ES-I3 (cell line): ENCODE data around the gene PTGIR.
"Not testable (repeated sequence)": the region's sequence is repeated elsewhere in the genome, so short reads cannot be mapped to it uniquely, and the experiment has no call there.

Experiments
- H3K36me3 ChIP-seq: 2 replicates; pipeline ENCODE4 v1.6.1; 2013; ENCODE audit warnings: mild to moderate bottlenecking, low read length, control low read depth, moderate library complexity; ENCODE audit not compliant: insufficient read depth
- H3K4me1 ChIP-seq: 2 replicates; pipeline ENCODE4 v1.6.1; 2013; ENCODE audit warnings: mild to moderate bottlenecking, control low read depth, low read length; ENCODE audit not compliant: insufficient read depth
- H3K9ac ChIP-seq: 2 replicates; pipeline ENCODE4 v1.6.1; 2013; ENCODE audit warnings: low read depth, mild to moderate bottlenecking, low read length, moderate library complexity
- H3K9me3 ChIP-seq: 2 replicates; pipeline ENCODE4 v1.6.1; 2013; ENCODE audit warnings: mild to moderate bottlenecking, low read length, moderate library complexity; ENCODE audit not compliant: control insufficient read depth, insufficient read depth

The PTGIR gene

DNA sequence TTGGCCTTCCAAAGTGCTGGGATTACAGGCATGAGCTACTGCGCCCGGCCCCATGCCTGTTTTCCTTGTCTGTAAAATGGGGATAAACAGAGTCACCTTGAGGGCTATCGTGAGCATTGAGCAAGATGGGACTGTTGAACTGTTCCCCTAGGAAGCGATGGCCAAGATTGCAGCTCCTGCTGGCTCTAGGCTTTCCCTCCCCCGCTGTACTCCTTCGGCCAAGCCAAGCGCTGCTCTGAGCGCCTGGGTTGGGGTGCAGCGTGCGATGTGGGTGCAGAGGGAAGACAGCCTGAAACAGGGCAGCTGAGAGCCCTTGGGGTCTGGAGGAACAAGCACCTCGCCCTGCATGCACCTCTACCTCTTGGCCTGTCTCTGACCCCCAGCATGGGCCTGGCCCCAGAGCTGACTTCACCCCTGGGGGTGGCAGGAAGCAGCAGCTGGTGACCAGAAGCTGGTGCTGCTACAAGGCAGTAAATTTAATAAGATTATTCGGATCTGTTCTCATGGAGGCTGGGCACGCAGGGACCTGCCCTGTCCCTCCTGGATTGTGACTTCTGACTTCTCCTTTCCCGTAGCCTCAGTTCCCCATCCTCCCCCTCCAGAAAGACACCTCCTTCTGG lies 5.8 kb upstream of the PTGIR start:
- Histone ChIP-seq H3K4me1 (peaks cover 23% of the 10 kb centered on the region), H3K9me3 (no peaks in the 10 kb centered on the region), H3K36me3 (no peaks in the 10 kb centered on the region), H3K9ac (no peak overlapping the region)

DNA sequence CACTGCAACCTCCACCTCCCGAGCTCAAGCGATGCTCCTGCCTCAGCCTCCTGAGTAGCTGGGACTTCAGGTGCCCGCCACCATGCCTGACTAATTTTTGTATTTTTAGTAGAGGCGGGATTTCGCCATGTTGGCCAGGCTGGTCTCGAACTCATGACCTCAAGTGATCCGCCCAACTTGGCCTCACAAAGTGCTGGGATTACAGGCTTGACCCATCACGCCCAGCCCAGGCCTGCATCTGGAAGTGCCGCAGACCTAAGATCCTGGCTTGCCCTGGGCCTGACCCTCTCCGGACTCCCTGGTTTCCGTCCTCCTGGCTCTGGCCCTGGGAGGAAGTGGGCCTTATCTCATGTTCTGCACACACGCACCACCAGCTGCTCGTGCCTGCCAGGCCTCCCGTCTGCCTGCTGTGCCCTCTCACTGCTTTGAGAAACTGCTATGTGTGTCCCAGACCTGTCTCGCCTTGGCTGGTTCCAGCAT lies 4.7 kb upstream of the PTGIR start:
- no peak overlapping the region for H3K9ac ChIP-seq
- H3K4me1 ChIP-seq, result peaks cover 34% of the 10 kb centered on the region
- H3K9me3 ChIP-seq, result no peaks in the 10 kb centered on the region
- H3K36me3 ChIP-seq, result no peaks in the 10 kb centered on the region

DNA sequence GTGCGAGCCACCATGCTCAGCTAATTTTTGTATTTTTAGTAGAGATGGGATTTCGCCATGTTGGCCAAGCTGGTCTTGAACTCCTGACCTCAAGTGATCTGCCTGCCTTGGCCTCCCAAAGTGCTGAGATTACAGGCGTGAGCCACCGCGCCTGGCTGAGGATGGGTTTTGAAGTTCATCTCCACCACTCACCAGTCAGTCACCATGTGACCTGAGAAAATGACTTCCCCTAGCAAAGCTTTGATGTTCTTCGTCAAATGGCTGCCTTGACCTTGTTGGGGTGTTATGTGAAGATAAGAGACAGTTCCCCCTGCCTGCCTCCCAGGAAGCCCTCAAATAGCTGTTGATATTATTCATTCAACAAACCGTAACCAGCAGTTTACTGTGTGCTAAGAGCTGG lies 4.1 kb upstream of the PTGIR start:
- not testable (repeated sequence) for H3K36me3 ChIP-seq, H3K9me3 ChIP-seq, H3K9ac ChIP-seq
- peaks cover 34% of the 10 kb centered on the region for H3K4me1 ChIP-seq

DNA sequence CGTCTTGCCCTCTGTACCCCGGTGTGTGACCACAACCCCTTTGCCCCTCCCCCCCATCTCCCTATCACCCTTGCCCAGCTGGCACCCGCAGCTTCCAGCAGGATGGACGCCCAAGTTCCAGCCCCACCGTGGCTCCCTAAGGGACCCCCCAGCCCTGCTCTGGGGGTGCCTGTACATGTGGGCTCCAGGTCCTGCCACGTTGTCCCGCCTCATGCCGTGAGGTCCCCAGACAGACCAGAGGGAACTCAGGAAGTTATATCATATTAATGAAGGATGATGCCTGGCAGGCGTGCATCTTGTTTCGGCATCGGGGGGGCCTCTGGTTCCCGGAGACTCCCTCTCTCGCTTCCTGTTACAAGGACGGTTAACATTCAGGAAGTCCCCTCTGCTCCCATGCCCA lies 1.6 kb upstream of the PTGIR start:
- Histone ChIP-seq H3K9me3 (no peaks in the 10 kb centered on the region), H3K4me1 (peaks cover 21% of the 10 kb centered on the region), H3K9ac (no peak overlapping the region), H3K36me3 (no peaks in the 10 kb centered on the region)

DNA sequence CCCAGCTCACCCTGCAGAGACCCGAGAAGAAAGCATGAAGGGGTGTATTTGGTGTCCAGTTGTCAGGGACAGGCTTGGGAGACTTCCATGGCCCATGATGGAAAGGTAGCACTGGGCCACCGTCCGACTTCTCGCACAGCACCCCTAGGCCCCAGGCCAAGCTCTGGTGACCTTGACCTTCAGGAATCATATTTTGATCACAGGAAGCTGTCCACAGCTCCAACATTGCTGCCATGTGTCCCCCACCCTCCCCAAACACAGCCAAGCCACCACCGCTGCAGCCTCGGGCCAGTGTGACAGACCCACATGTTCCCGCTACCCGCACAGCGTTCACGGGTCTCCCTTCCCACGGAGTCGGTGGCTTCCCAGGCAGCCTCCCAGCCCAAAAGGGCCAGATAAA lies 842 bp upstream of the PTGIR start:
- peaks cover 19% of the 10 kb centered on the region; the same call in 1 of the 2 replicates for H3K4me1 ChIP-seq
- no peak overlapping the region for H3K9ac ChIP-seq
- H3K36me3 ChIP-seq, result no peaks in the 10 kb centered on the region
- H3K9me3 ChIP-seq, result no peaks in the 10 kb centered on the region

DNA sequence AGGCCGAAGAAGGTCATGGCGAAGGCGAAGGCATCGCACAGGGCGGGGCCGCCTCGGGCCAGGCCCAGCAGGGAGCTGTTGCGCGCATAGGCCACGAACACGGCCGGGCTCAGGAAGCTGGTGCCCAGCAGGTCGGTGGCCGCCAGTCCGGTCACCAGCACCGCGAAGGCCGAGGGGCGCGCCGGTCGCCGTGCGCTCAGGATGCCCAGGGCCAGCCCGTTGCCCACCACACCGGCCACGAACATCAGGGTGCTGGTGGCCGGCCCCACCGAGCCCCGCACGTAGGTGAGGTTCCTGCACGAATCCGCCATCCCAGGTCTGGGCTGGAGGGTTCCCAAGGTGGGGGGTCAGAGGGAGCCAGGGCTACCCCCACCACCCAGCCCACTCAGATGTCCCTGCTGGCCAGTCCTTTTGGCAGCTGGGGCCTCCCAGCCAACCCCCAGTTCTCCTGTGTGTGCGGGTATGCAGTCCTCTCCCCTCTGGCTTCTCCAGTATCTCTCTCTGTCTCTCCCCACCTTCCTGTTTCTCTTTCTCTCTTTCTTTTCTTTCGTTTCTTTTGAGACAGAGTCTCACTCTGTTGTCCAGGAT lies 880 bp downstream of the PTGIR start:
- no peak overlapping the region for H3K9ac ChIP-seq
- H3K36me3 ChIP-seq, result no peaks in the 10 kb centered on the region
- no peaks in the 10 kb centered on the region for H3K9me3 ChIP-seq
- H3K4me1 ChIP-seq, result peaks cover 17% of the 10 kb centered on the region; the same call in 1 of the 2 replicates

DNA sequence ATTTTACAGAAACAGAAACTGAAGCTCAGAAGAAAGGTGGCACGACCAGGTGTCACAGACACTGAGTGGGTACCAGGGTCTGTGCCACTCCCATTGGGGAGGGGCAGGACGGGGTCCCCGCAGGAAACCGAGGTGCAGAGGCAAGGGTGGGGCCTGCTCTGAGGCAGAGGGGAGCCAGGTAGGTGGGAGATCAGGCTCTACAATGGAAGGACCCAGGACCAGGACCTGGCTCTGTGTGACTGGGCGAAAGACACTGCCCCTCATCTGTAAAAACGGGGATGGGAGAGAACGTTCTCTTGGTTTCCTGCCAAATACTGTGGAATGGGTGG lies 2.8 kb downstream of the PTGIR start:
- no peak overlapping the region for H3K9ac ChIP-seq
- H3K4me1 ChIP-seq, result peaks cover 17% of the 10 kb centered on the region; the same call in 1 of the 2 replicates
- H3K36me3 ChIP-seq, result no peaks in the 10 kb centered on the region
- no peaks in the 10 kb centered on the region for H3K9me3 ChIP-seq

DNA sequence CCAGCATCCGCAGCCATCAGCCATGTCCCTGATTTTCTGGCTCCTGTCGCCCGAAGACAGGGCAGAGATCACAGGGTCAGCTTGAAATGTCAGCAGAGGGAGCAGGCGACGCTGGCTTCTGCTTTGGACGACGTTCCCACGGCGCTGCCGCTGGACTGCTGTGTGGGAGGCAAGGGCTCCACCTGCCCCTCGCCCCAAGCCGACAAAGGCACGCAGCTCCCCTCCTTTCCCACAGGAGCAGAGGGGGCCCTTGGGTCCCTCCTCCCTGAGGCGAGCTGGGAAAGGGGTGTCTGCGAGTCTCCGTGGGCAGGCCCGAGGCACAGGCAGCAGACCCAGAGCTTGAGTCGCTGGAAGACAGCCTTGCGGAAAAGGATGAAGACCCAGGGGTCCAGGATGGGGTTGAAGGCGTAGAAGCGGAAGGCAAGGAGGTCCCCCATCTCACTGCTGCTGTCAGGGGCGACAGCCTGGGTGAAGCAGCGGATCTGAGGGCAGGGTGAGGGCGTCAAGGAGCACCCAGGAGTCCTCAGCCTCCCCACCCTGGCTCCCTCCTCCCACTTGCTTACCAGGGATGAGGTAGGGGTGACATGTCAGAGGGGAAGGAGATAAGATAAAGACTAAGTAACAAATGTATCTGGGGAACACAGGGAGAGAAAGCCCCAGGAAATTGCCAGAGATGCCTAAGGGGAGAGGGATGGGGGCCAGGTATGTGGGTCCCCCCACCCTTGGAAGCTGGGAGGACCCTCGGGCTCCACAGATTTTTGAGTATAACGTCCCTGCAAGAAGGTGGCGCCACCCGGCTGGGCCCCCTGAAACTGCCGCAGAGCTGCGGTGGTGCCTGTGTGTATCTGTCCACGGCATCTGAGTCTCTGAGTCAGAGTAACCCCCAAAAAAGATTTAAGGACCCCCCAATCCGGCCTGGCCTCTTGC lies 3.4 kb downstream of the PTGIR start:
- no peak overlapping the region for H3K9ac ChIP-seq
- H3K36me3 ChIP-seq, result no peaks in the 10 kb centered on the region
- H3K4me1 ChIP-seq, result peaks cover 17% of the 10 kb centered on the region; the same call in 1 of the 2 replicates
- H3K9me3 ChIP-seq, result no peaks in the 10 kb centered on the region

DNA sequence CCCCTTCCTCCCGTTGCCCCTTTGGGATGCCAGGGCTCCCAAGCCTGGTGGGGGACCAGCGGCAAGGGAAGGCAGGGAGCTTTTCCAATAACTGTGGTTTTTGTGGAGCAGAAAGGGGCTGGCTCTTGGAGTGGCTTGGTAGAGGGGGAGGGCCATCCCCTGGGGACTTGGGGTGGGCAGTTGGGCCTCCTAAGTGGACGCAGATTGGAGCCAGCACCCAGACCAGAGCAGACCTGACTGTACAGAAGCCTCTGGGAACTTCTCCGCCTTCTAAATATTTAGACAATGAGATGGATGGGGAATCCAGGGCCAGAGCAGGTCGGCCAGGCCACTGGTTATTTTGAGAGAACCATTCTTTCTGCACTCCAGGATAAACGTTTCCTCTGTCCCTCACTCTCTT lies 4.2 kb downstream of the PTGIR start:
- no peaks in the 10 kb centered on the region for H3K9me3 ChIP-seq
- no peak overlapping the region for H3K9ac ChIP-seq
- no peaks in the 10 kb centered on the region for H3K36me3 ChIP-seq
- H3K4me1 ChIP-seq, result peaks cover 17% of the 10 kb centered on the region; the same call in 1 of the 2 replicates

DNA sequence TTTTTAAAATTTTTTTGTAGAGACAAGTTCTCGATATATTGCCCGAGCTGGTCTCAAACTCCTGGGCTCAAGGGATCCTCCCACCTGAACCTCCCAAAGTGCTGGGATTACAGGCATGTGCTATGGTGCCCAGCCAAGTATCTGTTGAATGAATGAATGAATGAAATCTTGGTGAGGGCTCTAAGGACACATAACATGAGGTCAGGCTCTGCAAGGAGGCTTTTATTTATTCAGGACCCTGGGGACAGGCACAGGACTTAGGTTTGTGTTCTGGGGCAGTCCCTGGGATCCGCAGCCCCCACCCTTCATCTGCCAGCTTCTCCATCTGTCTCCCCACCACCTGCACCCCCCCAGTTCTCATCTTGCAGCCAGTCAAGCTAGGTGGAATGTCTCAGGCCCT lies 4.6 kb downstream of the PTGIR start:
- peaks cover 12% of the 10 kb centered on the region; the same call in 1 of the 2 replicates for H3K4me1 ChIP-seq
- H3K9ac ChIP-seq, result no peak overlapping the region
- H3K9me3 ChIP-seq, result no peaks in the 10 kb centered on the region
- H3K36me3 ChIP-seq, result no peaks in the 10 kb centered on the region

DNA sequence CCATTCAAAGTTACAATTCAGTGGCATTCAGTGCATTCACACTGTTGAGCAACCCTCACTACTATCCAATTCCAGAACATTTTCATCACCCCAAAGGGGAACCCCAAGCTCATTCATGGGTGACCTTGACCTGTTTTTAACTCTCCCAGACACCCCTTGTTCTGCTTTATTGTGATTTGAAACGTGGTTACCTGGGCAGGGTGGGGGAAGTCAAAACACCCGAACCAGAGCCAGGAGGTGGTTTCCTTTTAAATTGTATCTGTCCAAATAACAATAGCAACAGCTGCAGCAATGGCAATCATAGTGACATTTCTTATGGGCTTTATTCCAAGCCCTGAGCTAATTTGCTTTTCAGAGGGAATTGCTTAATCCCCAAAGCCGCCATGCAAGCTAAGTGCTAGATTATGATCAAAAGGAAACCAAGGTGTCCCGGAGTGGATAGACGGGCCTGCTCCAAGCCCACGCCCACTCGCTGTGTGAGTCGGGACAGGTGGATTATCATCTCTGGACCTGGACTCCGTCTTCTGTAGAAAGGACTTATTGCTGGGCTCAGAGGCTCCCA lies 6.1 kb downstream of the PTGIR start:
- Histone ChIP-seq H3K9ac (no peak overlapping the region), H3K9me3 (no peaks in the 10 kb centered on the region), H3K4me1 (peaks cover 5% of the 10 kb centered on the region; the same call in 1 of the 2 replicates), H3K36me3 (no peaks in the 10 kb centered on the region)

DNA sequence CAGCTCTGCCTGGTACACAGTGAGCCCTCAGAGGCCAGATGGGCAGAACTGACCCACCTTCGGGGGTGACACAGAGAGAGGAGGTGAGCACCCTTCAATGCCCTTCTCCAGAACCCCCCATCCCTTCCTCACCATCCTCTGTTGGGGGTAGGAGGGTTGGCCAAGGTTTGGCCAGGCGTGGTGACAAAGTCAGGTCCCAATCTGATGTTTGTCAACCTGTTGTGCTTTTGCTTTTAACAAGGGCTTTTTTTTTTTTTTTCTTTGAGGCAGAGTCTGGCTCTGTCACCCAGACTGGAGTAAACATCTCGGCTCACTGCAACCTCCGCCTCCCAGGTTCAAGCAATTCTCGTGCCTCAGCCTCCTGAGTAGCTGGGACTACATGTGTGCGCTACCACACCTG lies 7.3 kb downstream of the PTGIR start:
- H3K4me1 ChIP-seq, result peaks cover 5% of the 10 kb centered on the region; the same call in 1 of the 2 replicates

DNA sequence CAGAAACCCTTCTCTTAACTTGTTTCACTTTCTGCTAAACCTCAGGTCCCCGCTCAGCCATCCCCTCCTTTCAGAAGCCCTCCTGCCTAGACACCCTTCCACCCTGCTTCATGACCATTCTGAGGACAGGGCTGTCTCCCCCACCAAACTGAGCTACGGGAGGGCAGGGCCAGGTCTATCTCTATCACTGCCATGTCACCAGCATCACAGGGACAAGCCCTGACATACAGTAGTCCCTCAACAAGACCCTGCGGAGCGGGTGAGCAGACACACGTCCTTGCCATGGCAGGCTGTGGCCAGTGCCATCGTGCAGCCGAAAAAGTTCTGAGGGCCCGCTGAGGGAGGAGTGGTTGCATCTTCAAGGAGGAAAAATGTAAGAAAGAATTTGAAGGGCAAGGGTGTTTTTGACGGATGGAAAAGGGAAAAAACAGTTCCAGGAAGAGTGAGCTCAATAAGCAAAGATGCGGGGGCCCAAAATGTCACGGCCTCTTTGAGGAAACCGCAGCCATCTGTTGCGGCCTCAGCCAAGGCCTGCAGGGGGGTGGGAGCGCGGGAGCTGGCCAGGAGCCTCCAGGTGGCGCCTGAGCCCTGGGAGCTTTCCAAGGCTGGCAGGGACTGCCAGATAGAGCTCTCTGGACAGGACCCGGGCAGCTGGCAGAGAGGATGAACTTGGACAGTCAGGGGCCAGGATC lies 8.1 kb downstream of the PTGIR start:
- no peaks in the 10 kb centered on the region for H3K36me3 ChIP-seq
- no peak overlapping the region for H3K9ac ChIP-seq
- H3K9me3 ChIP-seq, result no peaks in the 10 kb centered on the region
- H3K4me1 ChIP-seq, result peaks cover 5% of the 10 kb centered on the region; the same call in 1 of the 2 replicates

More for the DNA sequence above, 7.3 kb downstream of the PTGIR start:
- no peak overlapping the region for H3K9ac ChIP-seq
- no peaks in the 10 kb centered on the region for H3K36me3 ChIP-seq
- H3K9me3 ChIP-seq, result no peaks in the 10 kb centered on the region

DNA sequence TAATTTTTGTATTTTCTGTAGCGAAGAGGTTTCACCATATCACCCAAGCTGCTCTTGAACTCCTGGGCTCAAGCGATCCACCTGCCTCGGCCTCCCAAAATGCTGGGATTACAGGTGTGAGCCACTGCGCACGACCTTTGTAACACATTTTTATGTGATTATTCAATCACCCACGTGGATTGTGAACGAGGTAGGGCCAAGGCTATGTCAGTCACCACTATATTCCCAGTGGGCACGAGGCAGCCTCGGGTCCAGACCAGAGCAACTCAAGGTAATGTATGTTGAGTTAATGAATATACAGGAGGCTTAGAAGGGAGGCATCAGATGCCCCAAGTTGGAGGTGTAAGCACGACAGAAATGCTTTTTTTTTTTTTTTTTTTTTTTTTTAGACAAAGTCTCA lies 8.9 kb downstream of the PTGIR start:
- Histone ChIP-seq H3K9ac (no peak overlapping the region), H3K36me3 (no peaks in the 10 kb centered on the region), H3K9me3 (no peaks in the 10 kb centered on the region), H3K4me1 (peaks cover 1% of the 10 kb centered on the region; the same call in 1 of the 2 replicates)
